HUES64 (cell line): ENCODE results near the gene ARPP21.

Experiments
- H3K27ac ChIP-seq: 2 replicates; pipeline ENCODE4 v1.7.0; 2013; ENCODE audit warnings: low read depth, low read length, inconsistent platforms
- H3K27me3 ChIP-seq: 2 replicates; pipeline ENCODE4 v1.6.1; 2013; ENCODE audit warnings: mild to moderate bottlenecking, low read length; ENCODE audit not compliant: insufficient read depth
- H3K36me3 ChIP-seq: 2 replicates; pipeline ENCODE4 v1.6.1; 2013; ENCODE audit warnings: mild to moderate bottlenecking, low read length; ENCODE audit not compliant: insufficient read depth
- H3K4me1 ChIP-seq: 2 replicates; pipeline ENCODE4 v1.6.1; 2013; ENCODE audit warnings: mild to moderate bottlenecking, low read length, moderate library complexity; ENCODE audit not compliant: insufficient read depth
- H3K4me3 ChIP-seq: 2 replicates; pipeline ENCODE4 v1.5.1; 2013; ENCODE audit warnings: mild to moderate bottlenecking, low read length, moderate library complexity
- H3K9ac ChIP-seq: 2 replicates; pipeline ENCODE4 v1.6.1; 2013; ENCODE audit warnings: mild to moderate bottlenecking, low read depth, low read length
- H3K9me3 ChIP-seq: 2 replicates; pipeline ENCODE4 v1.6.1; 2013; ENCODE audit warnings: low read depth, low read length; ENCODE audit not compliant: insufficient read depth
- WGBS: fragments of 150-250, 120-280 bp; methylation state at CpG from one replicate; pipeline ENCODE4 v1.1.7; 2013; ENCODE audit warnings: missing lambda C conversion rate; 5-methylcytosine and 5-hydroxymethylcytosine counted together

The ARPP21 gene

DNA sequence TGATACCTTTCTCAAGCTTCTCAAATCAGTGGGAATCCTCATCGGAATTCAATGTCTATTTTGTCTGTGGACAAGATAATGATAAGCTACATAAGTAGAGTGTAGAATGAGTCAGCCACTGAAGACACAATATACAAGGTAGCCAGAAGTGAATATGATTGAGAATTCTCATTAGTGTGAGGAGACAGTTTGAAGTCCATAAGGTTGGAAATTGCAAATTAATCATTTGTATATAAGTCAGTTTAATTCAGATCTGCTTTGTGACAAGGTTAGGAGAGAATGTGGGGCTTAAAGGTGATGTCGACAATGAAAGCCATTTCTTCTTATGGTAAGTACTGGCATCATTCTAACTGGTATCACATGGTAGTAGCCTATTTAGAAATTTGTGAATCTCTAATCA, 4.2 kb downstream of the ARPP21 start:
- H3K9ac ChIP-seq: no peak overlapping the region
- no peak overlapping the region for H3K4me3 ChIP-seq

DNA sequence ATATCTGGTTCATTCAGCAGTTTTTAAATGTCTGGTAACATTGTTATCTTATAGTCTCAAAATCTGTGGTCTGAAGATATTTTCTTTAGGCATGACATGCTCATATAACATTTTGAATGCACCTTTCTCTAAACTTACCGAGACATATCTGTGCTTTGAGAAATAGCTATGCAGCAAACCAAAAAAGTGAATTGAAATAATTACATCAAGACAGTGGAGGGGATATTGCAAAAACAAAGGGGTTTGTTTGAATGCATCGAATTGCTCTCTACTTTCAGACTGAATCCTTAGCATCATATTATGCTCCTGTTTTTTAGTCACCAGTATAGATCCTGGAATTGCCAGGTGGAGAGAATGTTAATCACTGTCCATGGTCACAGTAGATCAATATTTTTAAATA, 5.1 kb downstream of the ARPP21 start:
- Histone ChIP-seq H3K4me3 (no peak overlapping the region), H3K9me3 (no peaks in the 10 kb centered on the region), H3K27ac (no peak overlapping the region), H3K4me1 (no peaks in the 10 kb centered on the region), H3K9ac (no peak overlapping the region), H3K27me3 (peaks cover 44% of the 10 kb centered on the region), H3K36me3 (no peaks in the 10 kb centered on the region)
- 83% methylated on average over 1 of the region's 2 CpGs for WGBS

More for the DNA sequence above, 4.2 kb downstream of the ARPP21 start:
- peaks cover 54% of the 10 kb centered on the region for H3K27me3 ChIP-seq
- H3K36me3 ChIP-seq: no peaks in the 10 kb centered on the region
- H3K9me3 ChIP-seq: peaks cover 2% of the 10 kb centered on the region; the same call in 1 of the 2 replicates
- H3K27ac ChIP-seq: no peak overlapping the region
- no peaks in the 10 kb centered on the region for H3K4me1 ChIP-seq
- 91% methylated on average over 2 of the region's 2 CpGs for WGBS

DNA sequence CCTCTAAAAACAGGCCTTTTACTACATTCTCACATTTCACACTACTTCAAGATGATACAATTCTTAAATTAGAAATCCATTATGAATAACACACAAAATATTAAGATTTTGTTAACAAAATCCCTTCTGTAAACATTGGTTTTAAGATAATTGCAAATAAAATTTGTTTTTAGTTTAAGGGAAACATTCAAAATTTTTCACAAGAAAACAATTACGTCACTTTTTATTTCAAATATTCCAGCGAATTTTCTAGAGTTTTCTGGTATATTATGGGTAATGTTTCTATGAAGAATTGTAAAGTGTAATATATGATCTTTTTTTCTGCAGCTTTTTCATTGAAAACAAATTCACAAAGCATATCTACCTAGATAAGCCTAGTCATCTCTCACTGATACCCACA, 5.9 kb downstream of the ARPP21 start:
- H3K4me3 ChIP-seq: no peak overlapping the region

DNA sequence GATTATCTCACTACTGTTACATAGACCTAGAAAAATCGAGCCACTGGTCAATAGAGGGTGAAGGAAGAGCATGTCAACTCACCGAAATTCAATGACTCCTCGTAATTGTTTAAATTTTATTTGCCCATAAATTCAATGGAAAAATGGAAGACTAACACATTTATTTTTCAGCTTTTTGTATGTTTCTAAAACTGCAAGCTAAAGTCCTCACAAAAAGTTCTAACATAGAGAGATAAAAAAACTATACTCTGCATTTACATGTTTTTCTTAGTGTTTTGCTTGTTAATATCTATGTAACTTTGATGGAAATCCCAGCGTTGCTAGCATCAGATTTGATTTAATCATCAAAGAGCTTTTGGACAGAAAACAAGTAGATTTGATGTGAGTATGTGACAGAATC, 6.8 kb downstream of the ARPP21 start:
- H3K27ac ChIP-seq: no peak overlapping the region
- 95% methylated on average over 4 of the region's 4 CpGs for WGBS

More for the DNA sequence above, 5.9 kb downstream of the ARPP21 start:
- H3K27me3 ChIP-seq: peaks cover 37% of the 10 kb centered on the region
- H3K36me3 ChIP-seq: no peaks in the 10 kb centered on the region
- no CpG with 5 or more reads among the region's 2 CpGs for WGBS
- no peaks in the 10 kb centered on the region for H3K9me3 ChIP-seq
- H3K9ac ChIP-seq: no peak overlapping the region
- H3K27ac ChIP-seq: no peak overlapping the region
- H3K4me1 ChIP-seq: no peaks in the 10 kb centered on the region

DNA sequence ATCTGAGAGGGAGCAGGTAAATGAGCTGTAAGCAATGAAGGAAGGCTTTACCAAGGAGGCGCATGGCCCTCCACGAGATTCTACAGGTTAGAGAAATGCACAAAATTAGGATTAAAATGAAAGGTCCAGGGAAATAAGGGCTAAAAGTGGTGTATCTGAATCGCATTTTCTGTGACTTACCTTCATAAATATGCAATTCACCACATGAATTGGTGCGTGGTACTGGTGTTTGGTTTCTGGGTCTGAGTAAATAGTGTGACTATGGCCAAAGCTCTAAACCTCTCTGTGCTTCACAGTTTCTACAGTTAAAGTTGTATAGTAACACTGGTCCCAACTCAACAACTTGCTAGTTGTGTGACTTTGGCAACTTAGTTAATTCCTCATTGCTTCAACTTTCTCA, 8.1 kb downstream of the ARPP21 start:
- Histone ChIP-seq H3K4me3 (no peak overlapping the region), H3K36me3 (no peaks in the 10 kb centered on the region), H3K4me1 (no peaks in the 10 kb centered on the region), H3K9me3 (no peaks in the 10 kb centered on the region), H3K27ac (no peak overlapping the region), H3K9ac (no peak overlapping the region), H3K27me3 (peaks cover 14% of the 10 kb centered on the region)
- WGBS: 87% methylated on average over 4 of the region's 4 CpGs

More for the DNA sequence above, 6.8 kb downstream of the ARPP21 start:
- Histone ChIP-seq H3K9ac (no peak overlapping the region), H3K4me3 (no peak overlapping the region), H3K36me3 (no peaks in the 10 kb centered on the region), H3K9me3 (no peaks in the 10 kb centered on the region), H3K4me1 (no peaks in the 10 kb centered on the region), H3K27me3 (peaks cover 28% of the 10 kb centered on the region)

DNA sequence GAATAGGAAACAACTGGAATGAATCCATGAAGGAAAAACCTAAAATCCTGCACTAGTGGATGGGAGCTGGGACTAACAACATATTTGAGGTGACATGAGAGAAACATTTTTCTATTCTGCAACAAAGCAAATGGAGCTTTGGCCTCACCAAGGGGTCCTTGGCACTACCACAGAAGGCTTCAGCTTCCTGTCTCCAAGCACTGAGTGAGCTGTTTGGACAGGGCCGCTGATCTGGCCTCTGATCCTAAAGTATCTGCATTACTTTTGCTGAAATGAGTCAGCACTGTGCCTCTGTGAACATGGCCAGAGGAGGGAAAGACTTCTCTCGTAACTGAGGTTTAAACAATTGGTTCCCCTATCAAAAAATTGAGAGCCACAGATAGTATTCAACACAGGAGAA, 9.0 kb downstream of the ARPP21 start:
- 96% methylated on average over 2 of the region's 2 CpGs for WGBS
- Histone ChIP-seq H3K4me1 (no peaks in the 10 kb centered on the region), H3K9ac (no peak overlapping the region), H3K9me3 (no peaks in the 10 kb centered on the region), H3K27ac (no peak overlapping the region), H3K4me3 (no peak overlapping the region), H3K27me3 (peaks cover 5% of the 10 kb centered on the region; the same call in 1 of the 2 replicates), H3K36me3 (no peaks in the 10 kb centered on the region)

DNA sequence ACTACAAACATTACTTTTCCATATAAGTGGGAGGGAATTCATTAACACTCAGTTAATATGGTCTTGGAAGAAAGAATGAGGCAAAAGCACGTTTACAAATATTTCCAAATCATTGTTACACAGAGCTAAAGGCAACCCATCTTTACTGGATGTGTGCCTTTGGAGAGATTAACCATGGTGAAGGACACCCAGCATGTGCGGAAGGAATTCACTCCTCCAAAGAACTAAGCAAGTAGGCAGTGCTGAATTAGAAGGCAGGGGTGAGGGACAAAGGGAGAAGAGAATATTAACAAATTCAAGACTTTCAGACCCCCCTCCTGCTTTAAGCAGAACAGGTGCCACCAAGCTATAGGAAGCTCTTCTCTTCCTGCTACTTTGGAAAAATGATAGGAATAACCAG, 10.1 kb downstream of the ARPP21 start:
- Histone ChIP-seq H3K4me3 (no peak overlapping the region), H3K27ac (no peak overlapping the region), H3K4me1 (no peaks in the 10 kb centered on the region), H3K9me3 (no peaks in the 10 kb centered on the region), H3K36me3 (no peaks in the 10 kb centered on the region), H3K9ac (no peak overlapping the region), H3K27me3 (no peaks in the 10 kb centered on the region)
- WGBS: 100% methylated on average over 1 of the region's 2 CpGs

DNA sequence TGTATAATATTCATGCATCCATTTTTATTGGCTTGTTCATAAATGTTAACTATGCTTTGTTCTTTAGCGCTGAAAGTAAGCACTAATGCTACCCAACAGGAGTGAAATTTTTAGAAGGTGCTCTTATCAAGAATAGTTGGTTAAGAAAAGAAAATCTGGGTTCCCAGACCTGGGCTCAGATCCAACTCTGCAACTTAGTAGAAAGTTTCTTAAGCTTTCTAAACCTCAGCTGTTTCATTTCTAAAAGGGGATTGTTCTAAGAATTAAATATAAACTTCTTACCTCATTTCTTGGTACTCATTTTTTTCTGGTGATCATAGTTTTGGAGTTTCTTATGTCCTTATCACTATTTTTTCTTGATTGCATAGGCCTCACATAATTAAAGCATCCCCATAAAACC, 12.1 kb downstream of the ARPP21 start:
- H3K4me3 ChIP-seq: no peak overlapping the region
- no peaks in the 10 kb centered on the region for H3K27me3 ChIP-seq
- no peak overlapping the region for H3K9ac ChIP-seq
- WGBS: 100% methylated on average over 1 of the region's 1 CpG
- no peaks in the 10 kb centered on the region for H3K9me3 ChIP-seq
- no peaks in the 10 kb centered on the region for H3K4me1 ChIP-seq
- H3K27ac ChIP-seq: no peak overlapping the region
- no peaks in the 10 kb centered on the region for H3K36me3 ChIP-seq

DNA sequence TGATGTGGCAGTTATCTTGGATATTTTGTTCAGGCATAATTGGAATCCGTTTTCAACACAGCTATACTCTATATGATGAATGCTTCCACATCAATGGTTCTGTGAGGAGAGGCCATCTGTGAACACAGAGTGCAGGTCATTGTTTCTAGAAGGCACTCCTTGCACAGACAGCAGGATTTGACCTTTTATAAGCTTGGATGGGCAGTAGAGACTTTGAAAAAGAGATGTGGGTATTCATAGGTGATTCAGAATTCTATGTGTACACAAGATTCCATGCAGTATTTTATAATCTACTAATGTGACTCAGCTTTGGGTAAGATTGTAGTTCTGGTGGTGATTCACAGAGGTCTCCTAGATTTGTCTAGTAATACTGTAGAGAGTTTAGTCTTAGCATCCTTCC, 12.5 kb downstream of the ARPP21 start:
- Histone ChIP-seq H3K27me3 (no peaks in the 10 kb centered on the region), H3K36me3 (no peaks in the 10 kb centered on the region), H3K9ac (no peak overlapping the region), H3K4me1 (no peaks in the 10 kb centered on the region), H3K4me3 (no peak overlapping the region), H3K27ac (no peak overlapping the region), H3K9me3 (no peaks in the 10 kb centered on the region)
- WGBS: no CpG with 5 or more reads among the region's 1 CpG

DNA sequence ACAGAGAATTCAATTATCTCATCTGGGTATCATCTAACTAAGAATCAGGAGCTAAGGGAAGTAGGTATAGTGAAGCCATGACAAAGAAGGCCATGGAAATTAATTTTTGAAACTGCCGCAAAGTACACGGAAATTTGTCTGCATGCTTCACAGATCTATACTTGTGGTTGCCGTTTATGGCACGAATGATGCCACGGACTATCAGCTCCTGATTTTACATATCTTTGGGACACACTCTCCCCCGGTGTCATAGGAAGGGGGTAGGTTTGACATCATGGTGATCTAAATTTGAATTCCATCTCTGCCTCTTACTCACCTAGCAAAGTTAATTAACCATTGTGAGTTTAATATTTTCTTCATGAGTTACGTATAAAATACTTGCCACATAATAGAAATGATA, 14.0 kb downstream of the ARPP21 start:
- no peaks in the 10 kb centered on the region for H3K27me3 ChIP-seq
- H3K4me3 ChIP-seq: no peak overlapping the region
- no peaks in the 10 kb centered on the region for H3K36me3 ChIP-seq
- no peaks in the 10 kb centered on the region for H3K9me3 ChIP-seq
- H3K4me1 ChIP-seq: no peaks in the 10 kb centered on the region
- H3K27ac ChIP-seq: no peak overlapping the region
- 94% methylated on average over 6 of the region's 7 CpGs for WGBS
- no peak overlapping the region for H3K9ac ChIP-seq

DNA sequence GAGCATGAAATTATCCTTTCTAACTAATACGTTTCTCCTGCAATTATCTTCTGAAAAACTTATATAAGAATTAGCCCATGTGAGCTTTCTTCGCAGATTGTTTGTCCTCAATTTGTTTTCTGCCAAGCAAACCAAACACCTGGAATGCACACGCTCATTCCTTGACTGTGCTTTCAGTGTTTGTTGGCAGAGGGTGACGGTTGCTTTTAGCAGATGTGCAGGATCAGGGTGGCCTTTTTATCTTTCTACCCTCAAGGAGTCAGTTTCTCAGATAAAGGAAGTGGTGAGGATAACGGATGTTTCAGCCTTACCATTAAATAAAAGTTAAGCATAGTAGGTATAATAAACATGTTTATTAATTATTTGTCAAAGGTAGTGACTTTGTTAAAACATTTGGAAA, 15.2 kb downstream of the ARPP21 start:
- H3K4me3 ChIP-seq: no peak overlapping the region
- no peaks in the 10 kb centered on the region for H3K9me3 ChIP-seq
- no peaks in the 10 kb centered on the region for H3K36me3 ChIP-seq
- H3K9ac ChIP-seq: no peak overlapping the region
- no peaks in the 10 kb centered on the region for H3K4me1 ChIP-seq
- WGBS: 91% methylated on average over 3 of the region's 5 CpGs
- no peak overlapping the region for H3K27ac ChIP-seq
- H3K27me3 ChIP-seq: no peaks in the 10 kb centered on the region

DNA sequence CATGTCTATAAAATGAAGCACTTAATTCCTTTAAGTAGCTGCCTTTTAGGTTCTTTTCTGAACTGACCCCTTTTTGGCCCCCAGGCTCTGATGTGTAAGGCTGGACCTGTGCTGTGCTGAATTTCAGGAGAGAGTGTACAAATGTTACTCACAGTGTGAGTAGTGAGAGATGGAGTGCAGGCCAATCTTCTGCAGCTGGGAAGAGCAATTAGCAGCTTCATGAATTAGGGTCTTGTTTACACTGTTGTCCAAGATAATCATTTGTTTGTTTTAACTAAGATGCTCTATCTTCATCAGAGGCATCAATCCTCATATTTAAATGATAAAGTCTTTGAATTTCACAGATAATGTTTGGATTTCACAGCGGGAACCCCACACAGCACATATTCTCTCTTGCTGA, 19.4 kb downstream of the ARPP21 start:
- H3K27me3 ChIP-seq: no peaks in the 10 kb centered on the region
- 86% methylated on average over 1 of the region's 1 CpG for WGBS
- H3K9me3 ChIP-seq: no peaks in the 10 kb centered on the region
- H3K9ac ChIP-seq: no peak overlapping the region
- no peak overlapping the region for H3K4me3 ChIP-seq
- H3K36me3 ChIP-seq: no peaks in the 10 kb centered on the region
- no peak overlapping the region for H3K27ac ChIP-seq
- no peaks in the 10 kb centered on the region for H3K4me1 ChIP-seq
